ENCODE results near the gene SSPN. TPM values are rescaled to one million over a fixed set of nuclear protein-coding genes. Genes with fewer than 3 reads are reported as not detected.
A peak's percentile ranks its signal among the peaks of the same experiment; 100 is the strongest.
"Not testable (repeated sequence)": the region's sequence is repeated elsewhere in the genome, so short reads cannot be mapped to it uniquely, and the experiment has no call there.

Gene SSPN
- total and polyA plus RNA-seq, 9 of the 15 experiments (the other 6 are each of a cell fraction or from before 2014, with no cell fraction given), result 0.40 TPM; not detected in 8

DNA sequence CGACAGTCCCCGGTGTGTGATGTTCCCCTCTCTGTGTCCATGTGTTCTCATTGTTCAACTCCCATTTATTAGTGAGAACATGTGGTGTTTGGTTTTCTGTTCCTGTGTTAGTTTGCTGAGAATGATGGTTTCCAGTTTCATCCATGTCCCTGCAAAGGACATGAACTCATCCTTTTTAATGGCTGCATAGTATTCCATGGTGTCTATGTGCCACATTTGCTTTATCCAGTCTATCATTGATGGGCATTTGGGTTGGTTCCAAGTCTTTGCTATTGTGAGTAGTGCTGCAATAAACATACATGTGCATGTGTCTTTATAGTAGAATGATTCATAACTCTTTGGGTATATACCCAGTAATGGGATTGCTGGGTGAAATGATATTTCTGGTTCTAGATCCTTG, 40.1 kb downstream of the SSPN start:
- POLR2A ChIA-PET; ATAC-seq; H3K4me2 ChIP-seq (ENCODE audit: insufficient read depth, low read length); H2AFZ ChIP-seq (ENCODE audit: low read depth, low read length); DNase-seq (ENCODE audit: extremely low read depth in 1 of 4, low spot score in 3 of 4); H3K27me3 ChIP-seq (ENCODE audit: control insufficient read depth in 2 of 2, insufficient read depth in 2 of 2, low read length in 2 of 2); H3K36me3 ChIP-seq (ENCODE audit: control insufficient read depth, insufficient read depth, low read length); H3K4me3 ChIP-seq; CTCF ChIA-PET (ENCODE audit: low intra/inter-chr PET ratio); H3K4me1 ChIP-seq (replicated peaks in 1 of 2; ENCODE audit: control insufficient read depth in 2 of 2, insufficient read depth in 2 of 2, low read length in 2 of 2); H3K27ac ChIP-seq (ENCODE audit: extremely low read depth, low read depth, low read length); H3K79me2 ChIP-seq (ENCODE audit: control insufficient read depth, insufficient read depth, low read length); H3K9ac ChIP-seq (ENCODE audit: insufficient read depth in 1 of 2, low read depth in 2 of 2, low read length in 2 of 2); intact Hi-C loops (cut with micrococcal nuclease); FAIRE-seq; BruUV-seq (replicated peaks); in situ Hi-C loops (cut with MboI); H3K9me3 ChIP-seq (replicated peaks; ENCODE audit: control insufficient read depth, insufficient read depth, low read depth, low read length); H3K9me1 ChIP-seq (ENCODE audit: control insufficient read depth, insufficient read depth, low read length); H4K20me1 ChIP-seq (replicated peaks; ENCODE audit: control insufficient read depth, insufficient read depth, low read length): not testable (repeated sequence)
- WGBS (ENCODE audit: insufficient coverage, low coverage, missing lambda C conversion rate), result 7% methylated on average over 2 of the region's 2 CpGs
- peak; percentile 74 for TF ChIP-seq ZNF146 (CRISPR knock-in tag; IDR thresholded peaks at IDR 0.05; ENCODE audit: unreplicated experiment)

DNA sequence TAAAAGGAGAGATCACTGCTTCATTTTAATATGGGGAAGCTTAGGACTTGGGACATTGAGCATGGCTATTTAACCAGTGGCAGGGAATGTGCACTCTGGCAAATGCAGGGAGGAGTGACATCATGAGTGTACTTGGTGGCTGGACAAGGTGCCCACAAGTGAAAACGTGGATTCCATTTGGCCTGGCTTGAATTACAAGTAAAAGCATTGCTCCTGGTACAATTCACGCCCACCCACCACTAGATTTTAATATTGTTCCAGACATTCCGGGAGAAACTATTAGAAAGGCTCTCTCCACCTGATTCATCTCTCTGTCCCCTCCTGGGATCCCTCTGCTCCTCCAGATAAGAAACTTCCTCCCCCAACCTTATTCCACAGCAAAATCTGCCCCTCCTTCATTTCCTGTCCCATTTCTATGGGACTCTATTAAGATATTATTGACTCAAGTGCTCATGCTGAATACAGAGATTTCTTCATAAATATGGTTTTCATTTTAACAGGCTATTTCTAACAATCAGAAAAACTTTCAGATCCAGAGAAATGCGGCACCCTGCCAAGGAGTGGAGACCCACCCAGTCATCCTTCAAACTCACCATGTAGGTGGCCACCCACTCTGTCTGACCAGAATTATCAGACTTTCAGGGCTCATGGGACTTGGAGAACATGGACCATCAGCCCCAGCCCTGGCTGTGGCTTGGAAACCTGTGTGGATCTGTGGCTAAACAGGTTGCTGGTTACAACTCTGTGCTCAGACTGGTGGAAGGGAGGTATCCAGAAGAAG, 43.2 kb downstream of the SSPN start:
- H3K27ac ChIP-seq (ENCODE audit: extremely low read depth, low read depth, low read length), result no peak overlapping the region
- no peak for FAIRE-seq
- WGBS (ENCODE audit: insufficient coverage, low coverage, missing lambda C conversion rate), result 9% methylated on average over 4 of the region's 4 CpGs
- ChIA-PET POLR2A (interaction anchor here (0.9 kb wide), 1 partner anchor 13 kb away, joined by 3 read pairs; no protein-coding TSS in a partner anchor), CTCF (ENCODE audit: low intra/inter-chr PET ratio) (no interaction called here)
- TF ChIP-seq FOSL1 (tag; conservative IDR thresholded peaks at IDR 0.05) (0 out of 2 replicates have a peak, but pooled peaks have one; percentile 14), GATA2 (CRISPR knock-in tag; IDR thresholded peaks at IDR 0.05) (no peak)
- H2AFZ ChIP-seq (ENCODE audit: low read depth, low read length), result no peak overlapping the region
- H3K4me3 ChIP-seq, result no peak overlapping the region
- H4K20me1 ChIP-seq (replicated peaks; ENCODE audit: control insufficient read depth, insufficient read depth, low read length), result no peaks in the 10 kb centered on the region
- ATAC-seq, result no peak
- H3K4me1 ChIP-seq (replicated peaks in 1 of 2; ENCODE audit: control insufficient read depth in 2 of 2, insufficient read depth in 2 of 2, low read length in 2 of 2), result no peaks in the 10 kb centered on the region; a peak in 3 of 5 replicates
- H3K36me3 ChIP-seq (ENCODE audit: control insufficient read depth, insufficient read depth, low read length), result no peaks in the 10 kb centered on the region
- H3K9me1 ChIP-seq (ENCODE audit: control insufficient read depth, insufficient read depth, low read length), result no peaks in the 10 kb centered on the region
- no peak overlapping the region for H3K4me2 ChIP-seq (ENCODE audit: insufficient read depth, low read length)
- BruUV-seq (replicated peaks), result no TSS peak
- no peaks in the 10 kb centered on the region for H3K27me3 ChIP-seq (ENCODE audit: control insufficient read depth in 2 of 2, insufficient read depth in 2 of 2, low read length in 2 of 2)
- intact Hi-C loops (cut with micrococcal nuclease) (no loop called here), in situ Hi-C loops (cut with MboI) (no loop called here)
- H3K79me2 ChIP-seq (ENCODE audit: control insufficient read depth, insufficient read depth, low read length), result no peaks in the 10 kb centered on the region
- no peak for DNase-seq (ENCODE audit: extremely low read depth in 1 of 4, low spot score in 3 of 4)
- H3K9ac ChIP-seq (ENCODE audit: insufficient read depth in 1 of 2, low read depth in 2 of 2, low read length in 2 of 2), result no peak overlapping the region
- no peaks in the 10 kb centered on the region for H3K9me3 ChIP-seq (replicated peaks; ENCODE audit: control insufficient read depth, insufficient read depth, low read depth, low read length)

Measured in K562 (cell line).